K562 (cell line): ENCODE measurements around the gene TSC22D1. TPM values are rescaled to one million over a fixed set of nuclear protein-coding genes. Genes with fewer than 3 reads are reported as not detected.

Experiments used
- GATAD2B ChIP-seq: fragments of 450-650 bp; IDR thresholded peaks from 2 replicates; pipeline ENCODE4 v1.6.1; 2017; ENCODE audit warnings: mild to moderate bottlenecking, borderline replicate concordance
- HDAC2 ChIP-seq: fragments of 450-650 bp; IDR thresholded peaks from 2 replicates; pipeline ENCODE4 v1.6.1; 2016; ENCODE audit warnings: mild to moderate bottlenecking
- JUN ChIP-seq, 2 experiments: sonication (generic) in 1 of 2; formaldehyde crosslinking in 1 of 2; IDR thresholded peaks; 2 replicates each; pipeline versions ENCODE4 v1.6.1 to v1.8.0; 2012 to 2022; ENCODE audit warnings: borderline replicate concordance in 2 of 2, mild to moderate bottlenecking in 2 of 2, improper control_type of control experiment in 1 of 2, low read depth in 1 of 2, low read length in 1 of 2, missing genetic modification reagents in 1 of 2
- KDM5B ChIP-seq: fragments of 200-600 bp; sonication (generic); IDR thresholded peaks from 2 replicates; pipeline ENCODE4 v1.6.1; 2012; ENCODE audit warnings: low read depth, mild to moderate bottlenecking, moderate library complexity, low read length, control low read depth, inconsistent platforms; ENCODE audit not compliant: insufficient replicate concordance
- MECOM ChIP-seq: fragments of 250-450 bp; sonication (Bioruptor Pico); IDR thresholded peaks from 2 replicates; pipeline ENCODE4 v1.8.0; 2022; ENCODE audit warnings: inconsistent platforms
- NBN ChIP-seq: fragments of 450-650 bp; IDR thresholded peaks from 2 replicates; pipeline ENCODE4 v1.6.1; 2016; ENCODE audit warnings: low read depth, mild to moderate bottlenecking
- NFATC3 ChIP-seq: fragments of 450-650 bp; IDR thresholded peaks from 2 replicates; pipeline ENCODE4 v1.6.1; 2017; ENCODE audit warnings: mild to moderate bottlenecking
- RBM34 ChIP-seq: fragments of 200-400 bp; formaldehyde crosslinking; IDR thresholded peaks from 2 replicates; pipeline ENCODE4 v1.6.1; 2018; ENCODE audit warnings: low read length, borderline replicate concordance; ENCODE audit not compliant: insufficient read depth
- TAF1 ChIP-seq: IDR thresholded peaks from 2 replicates; pipeline ENCODE4 v1.6.1; 2011; ENCODE audit warnings: mild to moderate bottlenecking, low read length, moderate library complexity; ENCODE audit not compliant: insufficient read depth, control insufficient read depth, severe bottlenecking; ENCODE audit errors: extremely low read depth
- ZNF133 ChIP-seq: fragments of 250-450 bp; sonication (Bioruptor Pico); IDR thresholded peaks from 2 replicates; pipeline ENCODE4 v1.4.0; 2020; ENCODE audit warnings: mild to moderate bottlenecking
- ZNF277 ChIP-seq: fragments of 250-450 bp; sonication (Bioruptor Pico); IDR thresholded peaks from 2 replicates; pipeline ENCODE4 v1.8.0; 2022; ENCODE audit warnings: inconsistent platforms, mild to moderate bottlenecking, moderate library complexity, borderline replicate concordance
- ZNF280A ChIP-seq: fragments of 450-650 bp; IDR thresholded peaks from 2 replicates; pipeline ENCODE4 v1.6.1; 2018; ENCODE audit warnings: mild to moderate bottlenecking, low read depth; ENCODE audit not compliant: partially characterized antibody
- ZNF280B ChIP-seq: fragments of 250-450 bp; sonication (Bioruptor Pico); IDR thresholded peaks from 2 replicates; pipeline ENCODE4 v1.5.1; 2021; ENCODE audit warnings: mild to moderate bottlenecking
- ZNF408 ChIP-seq: fragments of 250-450 bp; sonication (Bioruptor Pico); IDR thresholded peaks from 2 replicates; pipeline ENCODE4 v1.4.0; 2020; ENCODE audit warnings: low read depth, mild to moderate bottlenecking, moderate library complexity
- ZNF780A ChIP-seq: fragments of 250-450 bp; sonication (Bioruptor Pico); IDR thresholded peaks from 2 replicates; pipeline ENCODE4 v1.5.0; 2021; ENCODE audit warnings: mild to moderate bottlenecking
- polyA plus RNA-seq, 8 experiments: library from polyadenylated mRNA; depleted of rRNA in 4 of 8; stranded (reverse) in 5 of 8; unstranded in 3 of 8; fragments of >200 nt; fragmentation: Nextera tagmentation in 2 of 8; fragmentation: Illumina TruSeq in 1 of 8; extraction: Ambion mirVana in 2 of 8; extraction: Trizol in 1 of 8; gene quantifications; 2 replicates each; pipeline versions ENCODE4 v1.2.1 to v1.2.3, GENCODE V29; 2011 to 2014; ENCODE audit warnings: inconsistent platforms in 1 of 8, missing spikeins in 1 of 8
- total RNA-seq, 7 experiments: library from RNA; depleted of rRNA in 6 of 7; stranded (reverse); fragments of >200 nt in 6 of 7; fragmentation: Illumina TruSeq in 2 of 7; extraction: Trizol in 2 of 7; gene quantifications; 2 replicates each; pipeline versions ENCODE4 v1.2.1 to v1.2.3, GENCODE V29; 2011 to 2021; ENCODE audit warnings: low replicate concordance in 1 of 7

The TSC22D1 gene
- total and polyA plus RNA-seq, 9 of the 15 experiments (the other 6 are each of a cell fraction or from before 2014, with no cell fraction given): 2.6 to 19.8 (median 8.4) TPM

- TF ChIP-seq ZNF280A (no peak), ZNF133 (CRISPR knock-in tag) (no peak), KDM5B (no peak), MECOM (no peak), JUN (IDR thresholded peaks at IDR 0.05; ENCODE audit: borderline replicate concordance, low read depth, low read length) (no peak), JUN (CRISPR knock-in tag; IDR thresholded peaks at IDR 0.05; ENCODE audit: borderline replicate concordance) (no peak), GATAD2B (no peak), ZNF277 (CRISPR knock-in tag) (no peak), ZNF408 (no peak), TAF1 (no peak), RBM34 (no peak), ZNF280B (CRISPR knock-in tag) (no peak), NFATC3 (no peak), ZNF780A (CRISPR knock-in tag) (no peak), HDAC2 (no peak), NBN (no peak)
Observed at GRCh38 chr13:44448875-44449274, 127.3 kb downstream of the TSC22D1 start (continued).
